ENCODE results near the gene PMEPA1.

The PMEPA1 gene

GRCh38 chr20:57697543-57697942 is 12.3 kb downstream of the PMEPA1 start:
- no peak overlapping the region for H3K4me3 ChIP-seq (replicated peaks; ENCODE audit: low read depth, low read length)

DNA sequence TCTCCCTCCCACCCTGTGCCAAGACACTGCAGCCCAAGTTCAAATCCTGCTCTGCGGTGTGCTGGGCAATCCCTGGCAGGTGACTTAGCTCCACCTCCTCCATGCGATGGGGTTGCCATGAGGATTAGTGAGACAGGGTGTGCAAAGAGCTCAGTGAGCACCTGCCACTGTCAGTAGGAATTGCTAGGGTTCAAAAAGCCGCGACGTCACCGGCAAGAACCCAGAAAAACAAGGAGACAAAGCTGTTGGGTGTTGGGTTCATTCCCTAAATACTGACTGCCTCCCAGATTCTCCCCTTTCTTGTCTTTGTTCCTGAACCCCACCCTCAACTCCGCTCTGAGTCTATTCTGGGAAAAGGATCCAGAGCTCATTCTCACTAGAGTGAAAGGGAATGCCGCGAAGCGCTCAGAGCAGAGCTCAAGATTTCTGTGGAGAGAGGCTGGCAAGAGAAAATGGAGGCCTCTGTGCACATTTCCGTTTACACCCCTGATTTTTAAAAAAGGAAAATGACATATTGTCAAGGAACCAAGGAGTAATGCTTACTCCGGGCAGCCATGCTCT is 13.3 kb downstream of the PMEPA1 start:
- TF ChIP-seq, protein P1, sequence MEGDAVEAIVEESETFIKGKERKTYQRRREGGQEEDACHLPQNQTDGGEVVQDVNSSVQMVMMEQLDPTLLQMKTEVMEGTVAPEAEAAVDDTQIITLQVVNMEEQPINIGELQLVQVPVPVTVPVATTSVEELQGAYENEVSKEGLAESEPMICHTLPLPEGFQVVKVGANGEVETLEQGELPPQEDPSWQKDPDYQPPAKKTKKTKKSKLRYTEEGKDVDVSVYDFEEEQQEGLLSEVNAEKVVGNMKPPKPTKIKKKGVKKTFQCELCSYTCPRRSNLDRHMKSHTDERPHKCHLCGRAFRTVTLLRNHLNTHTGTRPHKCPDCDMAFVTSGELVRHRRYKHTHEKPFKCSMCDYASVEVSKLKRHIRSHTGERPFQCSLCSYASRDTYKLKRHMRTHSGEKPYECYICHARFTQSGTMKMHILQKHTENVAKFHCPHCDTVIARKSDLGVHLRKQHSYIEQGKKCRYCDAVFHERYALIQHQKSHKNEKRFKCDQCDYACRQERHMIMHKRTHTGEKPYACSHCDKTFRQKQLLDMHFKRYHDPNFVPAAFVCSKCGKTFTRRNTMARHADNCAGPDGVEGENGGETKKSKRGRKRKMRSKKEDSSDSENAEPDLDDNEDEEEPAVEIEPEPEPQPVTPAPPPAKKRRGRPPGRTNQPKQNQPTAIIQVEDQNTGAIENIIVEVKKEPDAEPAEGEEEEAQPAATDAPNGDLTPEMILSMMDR (IDR thresholded peaks at IDR 0.05; ENCODE audit: low read depth, low read length, missing control alignments): no peak
- DNase-seq (ENCODE audit: extremely low read depth, low read depth): no peak

More at GRCh38 chr20:57697543-57697942, 12.3 kb downstream of the PMEPA1 start:
- DNase-seq (ENCODE audit: extremely low read depth, low read depth): no peak
- TF ChIP-seq, protein P1 (IDR thresholded peaks at IDR 0.05; ENCODE audit: low read depth, low read length, missing control alignments): no peak

DNA sequence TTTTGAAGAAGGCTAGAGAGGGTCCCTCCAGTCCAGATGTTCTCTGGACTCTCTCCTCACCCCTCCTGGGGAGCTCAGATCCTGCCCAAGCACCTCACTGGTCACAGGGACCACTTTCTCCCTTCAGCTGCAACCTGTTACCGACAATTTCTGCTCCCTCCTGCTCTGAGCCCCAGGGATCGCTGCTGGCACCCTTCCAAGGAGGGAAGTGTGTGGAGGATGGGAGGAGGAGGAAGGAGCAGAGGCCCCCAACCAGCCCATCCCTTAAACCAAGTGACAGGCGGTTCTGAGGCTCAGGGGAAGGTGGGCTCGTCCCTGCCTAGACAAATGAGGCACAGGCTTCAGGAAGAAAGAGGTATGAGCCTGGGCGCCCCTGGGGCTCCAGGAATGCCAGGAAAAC is 13.9 kb downstream of the PMEPA1 start:
- TF ChIP-seq, protein P1 (IDR thresholded peaks at IDR 0.05; ENCODE audit: low read depth, low read length, missing control alignments): no peak
- H3K4me3 ChIP-seq (replicated peaks; ENCODE audit: low read depth, low read length): no peak overlapping the region
- DNase-seq (ENCODE audit: extremely low read depth, low read depth): no peak

More for the DNA sequence above, 13.3 kb downstream of the PMEPA1 start:
- H3K4me3 ChIP-seq (replicated peaks; ENCODE audit: low read depth, low read length): no peak overlapping the region

DNA sequence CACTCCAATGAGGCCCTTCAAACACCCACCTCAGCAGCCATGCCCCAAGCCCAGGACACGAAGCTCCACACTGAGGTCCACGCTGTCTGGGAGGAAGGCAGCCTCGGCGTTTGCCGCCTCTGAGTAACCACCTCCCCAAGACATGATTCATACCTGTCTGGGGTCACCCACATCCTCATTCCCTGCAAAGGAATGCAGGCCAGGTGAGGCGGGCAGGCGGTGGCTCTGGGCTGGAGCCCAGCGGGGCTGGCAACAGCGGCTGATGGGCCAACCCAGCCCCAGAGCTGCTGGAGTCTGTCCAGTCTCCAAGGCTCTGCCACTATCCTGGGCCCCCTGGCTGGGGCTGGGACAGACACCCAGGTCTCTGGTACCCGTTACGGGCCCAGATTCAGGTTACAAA is 14.8 kb downstream of the PMEPA1 start:
- TF ChIP-seq, protein P1 (IDR thresholded peaks at IDR 0.05; ENCODE audit: low read depth, low read length, missing control alignments): no peak
- no peak for DNase-seq (ENCODE audit: extremely low read depth, low read depth)
- H3K4me3 ChIP-seq (replicated peaks; ENCODE audit: low read depth, low read length): no peak overlapping the region

GRCh38 chr20:57694481-57694880 is 15.3 kb downstream of the PMEPA1 start:
- no peak overlapping the region for H3K4me3 ChIP-seq (replicated peaks; ENCODE audit: low read depth, low read length)
- TF ChIP-seq, protein P1 (IDR thresholded peaks at IDR 0.05; ENCODE audit: low read depth, low read length, missing control alignments): no peak
- DNase-seq (ENCODE audit: extremely low read depth, low read depth): no peak

GRCh38 chr20:57693670-57694329 is 16.0 kb downstream of the PMEPA1 start:
- H3K4me3 ChIP-seq (replicated peaks; ENCODE audit: low read depth, low read length): no peak overlapping the region
- DNase-seq (ENCODE audit: extremely low read depth, low read depth): no peak
- TF ChIP-seq, protein P1 (IDR thresholded peaks at IDR 0.05; ENCODE audit: low read depth, low read length, missing control alignments): no peak
